Measurements from ENCODE around the gene PRKG1. TPM values are rescaled to one million over a fixed set of nuclear protein-coding genes. Genes with fewer than 3 reads are reported as not detected.
A peak's percentile ranks its signal among the peaks of the same experiment; 100 is the strongest.

The PRKG1 gene
- polyA plus RNA-seq, 2 donors: 0.84 to 0.87 TPM

DNA sequence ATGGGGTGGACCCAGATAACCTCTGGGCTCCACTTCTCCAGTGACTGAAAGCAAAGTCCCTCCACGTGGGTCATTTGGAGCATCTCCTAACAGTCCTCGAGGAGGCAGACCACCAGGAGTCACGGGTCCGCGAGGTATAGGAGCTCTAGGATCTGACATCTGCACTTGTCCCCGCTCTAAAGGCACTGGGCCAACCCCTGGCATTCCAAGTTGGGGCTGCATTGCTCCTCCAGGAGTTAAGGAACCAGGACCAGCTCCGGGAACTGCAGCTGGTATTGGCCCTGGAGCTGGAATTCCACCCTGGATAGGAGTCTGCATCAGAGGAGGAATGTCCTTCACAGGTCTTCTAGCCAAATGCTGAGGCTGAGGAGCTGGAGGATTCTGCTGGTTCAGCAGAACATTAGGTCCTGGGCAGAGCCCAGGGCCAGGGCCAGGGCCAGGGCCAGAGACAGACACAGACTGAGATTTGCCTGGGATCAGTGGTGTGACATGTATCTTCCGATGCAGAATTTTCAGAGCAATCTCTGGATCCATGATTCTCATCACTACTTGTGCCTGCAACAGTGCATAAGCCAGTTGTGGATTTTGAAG lies 624.3 kb downstream of the PRKG1 start:
- WGBS, 2 donors: 74 to 84% methylated on average over 8 of the region's 8 CpGs
- Histone ChIP-seq H3K4me3 (ENCODE audit: low read depth in 1 of 2, low read length in 2 of 2) (peak overlapping the region; percentile 73 to 94), H3K9me3 (ENCODE audit: control insufficient read depth in 2 of 2, insufficient read depth in 1 of 2, low read depth in 1 of 2, low read length in 1 of 2) (no peaks in the 10 kb centered on the region), H3K27me3 (ENCODE audit: control insufficient read depth in 1 of 2, insufficient read depth in 2 of 2, low read length in 2 of 2) (no peaks in the 10 kb centered on the region), H3K36me3 (ENCODE audit: control insufficient read depth in 2 of 2, insufficient read depth in 2 of 2, low read length in 1 of 2) (peaks cover 0 to 6% of the 10 kb centered on the region in 2 donors), H3K4me1 (ENCODE audit: control insufficient read depth in 2 of 2, insufficient read depth in 2 of 2, low read length in 1 of 2) (peaks cover 10 to 15% of the 10 kb centered on the region in 2 donors), H3K27ac (ENCODE audit: low read depth in 2 of 2, low read length in 1 of 2) (peak overlapping the region in 1 of 2 donors; percentile 95)

DNA sequence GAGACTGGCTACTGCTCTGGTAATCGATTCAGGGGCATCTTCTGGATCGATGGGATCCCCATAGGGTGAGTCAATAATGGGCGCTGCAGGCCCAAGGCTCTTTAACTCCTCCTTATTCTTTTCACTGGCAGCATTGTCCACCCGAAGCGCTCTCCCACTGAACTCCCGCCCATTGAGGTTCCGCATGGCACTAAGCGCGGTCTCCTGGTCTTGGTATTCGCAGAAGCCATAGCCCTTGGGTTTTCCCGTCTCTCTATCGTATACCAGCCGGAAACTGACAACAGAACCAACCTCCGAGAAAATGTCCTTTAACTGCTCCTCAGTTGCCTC lies 624.8 kb downstream of the PRKG1 start:
- 0 to 1% methylated on average over 14 of the region's 14 CpGs for WGBS, 2 donors
- peaks cover 10 to 15% of the 10 kb centered on the region in 2 donors for H3K4me1 ChIP-seq (ENCODE audit: control insufficient read depth in 2 of 2, insufficient read depth in 2 of 2, low read length in 1 of 2)
- H3K27ac ChIP-seq (ENCODE audit: low read depth in 2 of 2, low read length in 1 of 2): peak overlapping the region; percentile 95
- no peaks in the 10 kb centered on the region for H3K27me3 ChIP-seq (ENCODE audit: control insufficient read depth in 1 of 2, insufficient read depth in 2 of 2, low read length in 2 of 2)
- H3K4me3 ChIP-seq (ENCODE audit: low read depth in 1 of 2, low read length in 2 of 2): peak overlapping the region; percentile 73 to 94
- H3K36me3 ChIP-seq (ENCODE audit: control insufficient read depth in 2 of 2, insufficient read depth in 2 of 2, low read length in 1 of 2): peaks cover 0 to 6% of the 10 kb centered on the region in 2 donors
- H3K9me3 ChIP-seq (ENCODE audit: control insufficient read depth in 2 of 2, insufficient read depth in 1 of 2, low read depth in 1 of 2, low read length in 1 of 2): no peaks in the 10 kb centered on the region

DNA sequence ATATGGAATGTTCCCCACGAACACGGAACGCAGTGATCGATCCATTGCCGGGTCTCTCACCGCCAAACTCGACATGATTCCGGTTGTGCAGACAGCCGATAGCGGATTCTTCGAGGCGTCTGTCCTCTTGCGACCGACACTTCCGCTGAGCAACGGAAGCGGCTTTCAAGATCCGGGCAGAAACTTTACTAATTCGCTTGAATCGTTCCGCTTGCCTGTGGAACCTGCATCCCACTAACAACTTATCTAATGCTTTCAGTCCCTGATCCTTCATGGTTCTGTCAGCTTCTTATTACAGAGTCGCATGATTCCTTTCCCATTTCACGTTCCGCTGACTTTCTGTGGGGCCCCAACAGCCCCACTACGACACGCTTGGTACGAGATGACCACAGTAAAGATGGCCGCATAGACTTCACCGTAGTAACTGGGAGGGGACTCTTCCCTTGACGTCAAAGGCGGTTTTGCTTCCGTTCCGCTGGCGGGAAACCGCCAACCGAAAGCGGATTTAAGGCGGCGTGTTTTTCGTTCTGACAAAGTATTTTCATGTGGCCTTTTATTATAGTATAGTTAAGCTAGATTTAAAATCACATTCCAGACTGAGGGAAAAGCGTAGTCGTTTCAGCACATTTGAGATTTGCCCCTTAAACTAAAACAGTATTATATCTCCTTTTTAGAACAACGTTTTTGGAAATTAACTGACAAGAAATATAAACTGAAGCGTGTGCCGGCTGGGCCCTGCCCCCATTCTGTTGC lies 625.4 kb downstream of the PRKG1 start, which contains the start of gene CSTF2T:
CSTF2T (minus strand) TSS at position 121 of the 753 bp plus-strand sequence; CDS start at position 75, 46 bp downstream.
- WGBS, 2 donors: 0% methylated on average over 45 of the region's 45 CpGs
- peak within 1 kb of the TSS; percentile 73 to 94 for H3K4me3 ChIP-seq (ENCODE audit: low read depth in 1 of 2, low read length in 2 of 2)
- H3K4me1 ChIP-seq (ENCODE audit: control insufficient read depth in 2 of 2, insufficient read depth in 2 of 2, low read length in 1 of 2): peaks cover 10 to 15% of the 10 kb centered on the region in 2 donors
- no peaks in the 10 kb centered on the region for H3K27me3 ChIP-seq (ENCODE audit: control insufficient read depth in 1 of 2, insufficient read depth in 2 of 2, low read length in 2 of 2)
- H3K36me3 ChIP-seq (ENCODE audit: control insufficient read depth in 2 of 2, insufficient read depth in 2 of 2, low read length in 1 of 2): peaks cover 0 to 6% of the 10 kb centered on the region in 2 donors
- peak within 1 kb of the TSS; percentile 95 for H3K27ac ChIP-seq (ENCODE audit: low read depth in 2 of 2, low read length in 1 of 2)
- no peaks in the 10 kb centered on the region for H3K9me3 ChIP-seq (ENCODE audit: control insufficient read depth in 2 of 2, insufficient read depth in 1 of 2, low read depth in 1 of 2, low read length in 1 of 2)

DNA sequence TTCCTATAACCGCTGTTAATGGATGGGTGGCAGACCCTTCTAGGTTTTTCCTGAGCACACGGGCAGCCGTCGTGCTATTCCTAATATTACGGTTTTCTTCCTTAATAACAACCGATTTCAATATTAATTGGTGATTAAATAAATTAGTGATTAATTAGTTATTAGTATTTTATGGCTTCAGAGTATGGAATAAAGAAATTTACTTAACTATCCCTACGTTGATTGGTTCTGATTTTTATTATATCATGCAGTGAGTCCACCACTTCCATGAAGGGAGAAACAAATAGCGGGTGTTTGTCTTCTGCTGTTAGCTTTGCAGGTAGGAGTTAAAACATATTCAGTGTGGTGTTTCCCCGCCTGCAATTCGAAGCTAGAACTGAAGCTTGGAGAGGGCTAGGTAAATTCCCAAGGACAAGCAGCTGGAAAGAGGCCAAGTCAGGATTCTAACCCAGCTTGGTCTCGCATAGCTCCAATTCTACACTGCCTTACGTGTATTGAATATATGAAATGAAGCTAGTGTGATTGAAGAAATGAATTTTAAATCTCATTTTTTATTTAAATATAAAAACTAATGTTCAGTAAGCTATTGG lies 626.0 kb downstream of the PRKG1 start:
- peak overlapping the region; percentile 26 to 94 for H3K4me3 ChIP-seq (ENCODE audit: low read depth in 1 of 2, low read length in 2 of 2)
- H3K9me3 ChIP-seq (ENCODE audit: control insufficient read depth in 2 of 2, insufficient read depth in 1 of 2, low read depth in 1 of 2, low read length in 1 of 2): no peaks in the 10 kb centered on the region
- H3K27ac ChIP-seq (ENCODE audit: low read depth in 2 of 2, low read length in 1 of 2): peak overlapping the region; percentile 95
- peaks cover 10 to 15% of the 10 kb centered on the region in 2 donors for H3K4me1 ChIP-seq (ENCODE audit: control insufficient read depth in 2 of 2, insufficient read depth in 2 of 2, low read length in 1 of 2)
- peaks cover 0 to 6% of the 10 kb centered on the region in 2 donors for H3K36me3 ChIP-seq (ENCODE audit: control insufficient read depth in 2 of 2, insufficient read depth in 2 of 2, low read length in 1 of 2)
- no peaks in the 10 kb centered on the region for H3K27me3 ChIP-seq (ENCODE audit: control insufficient read depth in 1 of 2, insufficient read depth in 2 of 2, low read length in 2 of 2)
- WGBS, 2 donors: 14 to 25% methylated on average over 12 of the region's 12 CpGs

DNA sequence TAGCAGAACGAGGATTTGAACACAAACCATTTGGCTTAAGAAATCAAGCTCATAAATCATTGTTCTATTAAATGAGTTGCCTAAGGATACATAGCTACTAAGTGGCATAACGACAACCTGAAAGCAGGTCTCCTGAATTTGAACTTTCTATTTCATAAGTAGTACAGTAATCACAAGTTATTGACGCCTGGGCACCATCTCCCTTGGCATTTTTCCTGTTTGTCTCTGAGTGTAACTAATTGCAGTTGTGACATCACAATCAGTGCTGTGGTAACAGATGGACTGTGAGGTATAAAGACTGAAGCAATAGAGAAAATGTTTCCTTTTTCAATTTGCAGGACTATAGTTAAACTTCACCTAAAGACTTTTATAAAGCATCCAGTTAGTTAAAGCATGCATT lies 631.5 kb downstream of the PRKG1 start:
- 43 to 45% methylated on average over 3 of the region's 3 CpGs for WGBS, 2 donors
- H3K27ac ChIP-seq (ENCODE audit: low read depth in 2 of 2, low read length in 1 of 2): no peak overlapping the region

DNA sequence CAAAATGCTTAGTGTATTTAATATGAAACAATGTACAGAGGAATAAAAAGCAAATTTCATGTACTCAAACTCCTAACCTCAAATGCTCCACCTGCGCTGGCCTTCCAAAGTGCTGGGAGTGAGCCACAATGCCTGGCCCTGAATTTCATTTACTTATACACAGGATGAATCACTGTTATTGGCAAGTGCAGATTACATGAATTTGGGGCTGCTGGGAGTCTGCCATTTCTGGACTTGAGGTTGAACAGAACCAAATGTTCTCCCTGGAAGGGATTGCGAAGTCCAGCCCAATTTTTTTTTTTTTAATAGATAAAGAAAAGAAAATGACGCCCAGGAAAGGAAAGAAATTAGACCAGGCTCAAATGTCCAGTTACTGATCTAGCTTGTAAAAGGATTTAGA lies 631.9 kb downstream of the PRKG1 start:
- H3K4me1 ChIP-seq (ENCODE audit: control insufficient read depth in 2 of 2, insufficient read depth in 2 of 2, low read length in 1 of 2): no peaks in the 10 kb centered on the region
- no peaks in the 10 kb centered on the region for H3K9me3 ChIP-seq (ENCODE audit: control insufficient read depth in 2 of 2, insufficient read depth in 1 of 2, low read depth in 1 of 2, low read length in 1 of 2)
- 45 to 62% methylated on average over 3 of the region's 3 CpGs for WGBS, 2 donors
- H3K27ac ChIP-seq (ENCODE audit: low read depth in 2 of 2, low read length in 1 of 2): no peak overlapping the region
- no peaks in the 10 kb centered on the region for H3K27me3 ChIP-seq (ENCODE audit: control insufficient read depth in 1 of 2, insufficient read depth in 2 of 2, low read length in 2 of 2)
- H3K4me3 ChIP-seq (ENCODE audit: low read depth in 1 of 2, low read length in 2 of 2): no peak overlapping the region
- no peaks in the 10 kb centered on the region for H3K36me3 ChIP-seq (ENCODE audit: control insufficient read depth in 2 of 2, insufficient read depth in 2 of 2, low read length in 1 of 2)

More for the DNA sequence above, 631.5 kb downstream of the PRKG1 start:
- Histone ChIP-seq H3K36me3 (ENCODE audit: control insufficient read depth in 2 of 2, insufficient read depth in 2 of 2, low read length in 1 of 2) (no peaks in the 10 kb centered on the region), H3K4me1 (ENCODE audit: control insufficient read depth in 2 of 2, insufficient read depth in 2 of 2, low read length in 1 of 2) (no peaks in the 10 kb centered on the region), H3K27me3 (ENCODE audit: control insufficient read depth in 1 of 2, insufficient read depth in 2 of 2, low read length in 2 of 2) (no peaks in the 10 kb centered on the region), H3K9me3 (ENCODE audit: control insufficient read depth in 2 of 2, insufficient read depth in 1 of 2, low read depth in 1 of 2, low read length in 1 of 2) (no peaks in the 10 kb centered on the region), H3K4me3 (ENCODE audit: low read depth in 1 of 2, low read length in 2 of 2) (no peak overlapping the region)

DNA sequence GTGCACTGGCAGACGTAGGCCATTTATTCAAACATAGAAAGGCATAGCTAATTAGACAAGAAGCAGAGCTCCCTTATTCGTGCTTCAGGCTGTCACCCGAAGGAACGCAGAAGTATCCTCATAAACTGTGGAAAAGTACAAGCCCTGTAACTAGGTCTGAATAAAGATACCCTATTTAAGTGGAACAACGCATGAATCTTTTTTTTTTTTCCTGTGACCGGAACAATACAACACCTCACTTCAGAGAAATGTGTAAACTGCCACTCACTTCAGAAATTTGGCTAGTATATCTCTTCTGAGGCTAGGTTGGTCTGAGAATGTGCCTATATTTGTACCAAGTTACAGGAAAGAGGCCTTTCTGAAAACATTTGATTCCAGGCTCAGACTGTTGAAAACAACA lies 633.1 kb downstream of the PRKG1 start:
- WGBS, 2 donors: 87% methylated on average over 6 of the region's 6 CpGs
- no peaks in the 10 kb centered on the region for H3K36me3 ChIP-seq (ENCODE audit: control insufficient read depth in 2 of 2, insufficient read depth in 2 of 2, low read length in 1 of 2)
- no peaks in the 10 kb centered on the region for H3K27me3 ChIP-seq (ENCODE audit: control insufficient read depth in 1 of 2, insufficient read depth in 2 of 2, low read length in 2 of 2)
- peak overlapping the region in 1 of 2 donors; percentile 25 for H3K27ac ChIP-seq (ENCODE audit: low read depth in 2 of 2, low read length in 1 of 2)
- H3K9me3 ChIP-seq (ENCODE audit: control insufficient read depth in 2 of 2, insufficient read depth in 1 of 2, low read depth in 1 of 2, low read length in 1 of 2): no peaks in the 10 kb centered on the region
- H3K4me3 ChIP-seq (ENCODE audit: low read depth in 1 of 2, low read length in 2 of 2): no peak overlapping the region
- no peaks in the 10 kb centered on the region for H3K4me1 ChIP-seq (ENCODE audit: control insufficient read depth in 2 of 2, insufficient read depth in 2 of 2, low read length in 1 of 2)

DNA sequence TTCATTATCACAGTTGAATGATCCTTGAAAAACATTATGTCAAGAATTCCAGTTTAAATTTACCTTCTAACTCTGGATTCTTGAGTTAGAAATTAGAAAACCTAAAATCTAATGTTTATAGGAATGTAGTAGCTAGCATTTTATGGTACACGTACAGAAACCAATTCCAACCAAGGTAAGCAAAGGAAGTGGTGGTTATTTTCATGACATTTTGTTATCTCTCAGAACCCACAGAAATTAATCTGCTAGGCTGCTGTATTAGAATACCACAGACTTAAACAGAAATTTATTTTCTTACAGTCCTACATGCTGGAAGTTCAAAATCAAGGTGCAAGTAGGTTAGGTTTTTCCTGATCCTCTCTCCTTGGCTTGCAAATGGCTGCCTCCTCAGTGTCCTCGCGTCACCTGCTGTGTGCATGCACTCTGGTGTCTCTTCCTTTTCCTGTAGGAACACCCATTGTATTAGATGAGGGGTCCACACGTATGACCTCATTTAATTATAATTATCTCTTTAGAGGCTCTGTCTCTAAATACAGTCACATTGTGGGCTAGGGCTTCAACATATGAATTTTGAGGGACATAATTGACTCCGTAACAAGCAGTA lies 633.6 kb downstream of the PRKG1 start:
- Histone ChIP-seq H3K27me3 (ENCODE audit: control insufficient read depth in 1 of 2, insufficient read depth in 2 of 2, low read length in 2 of 2) (no peaks in the 10 kb centered on the region), H3K36me3 (ENCODE audit: control insufficient read depth in 2 of 2, insufficient read depth in 2 of 2, low read length in 1 of 2) (no peaks in the 10 kb centered on the region), H3K9me3 (ENCODE audit: control insufficient read depth in 2 of 2, insufficient read depth in 1 of 2, low read depth in 1 of 2, low read length in 1 of 2) (no peaks in the 10 kb centered on the region), H3K27ac (ENCODE audit: low read depth in 2 of 2, low read length in 1 of 2) (no peak overlapping the region), H3K4me3 (ENCODE audit: low read depth in 1 of 2, low read length in 2 of 2) (no peak overlapping the region), H3K4me1 (ENCODE audit: control insufficient read depth in 2 of 2, insufficient read depth in 2 of 2, low read length in 1 of 2) (no peaks in the 10 kb centered on the region)
- WGBS, 2 donors: 78 to 88% methylated on average over 5 of the region's 5 CpGs

DNA sequence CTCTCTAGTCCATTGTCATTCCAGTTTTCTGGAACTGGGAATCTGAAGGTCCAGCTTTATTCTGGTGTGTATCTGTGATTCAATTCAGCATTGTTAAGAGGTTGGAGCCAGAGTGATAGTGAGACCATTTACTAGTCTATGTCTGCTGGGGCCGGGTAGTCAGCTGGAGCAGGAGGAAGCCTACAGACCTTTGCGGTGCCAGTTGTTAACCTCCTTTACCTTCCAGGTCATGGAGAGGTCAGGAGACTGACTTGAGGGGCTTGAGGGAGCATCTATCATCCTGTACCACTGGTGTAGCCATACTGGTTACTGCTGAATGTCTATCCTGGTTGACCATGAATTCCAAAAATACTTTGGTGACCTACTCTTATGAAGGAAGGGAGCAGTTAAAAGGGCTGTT lies 634.3 kb downstream of the PRKG1 start:
- Histone ChIP-seq H3K27ac (ENCODE audit: low read depth in 2 of 2, low read length in 1 of 2) (no peak overlapping the region), H3K9me3 (ENCODE audit: control insufficient read depth in 2 of 2, insufficient read depth in 1 of 2, low read depth in 1 of 2, low read length in 1 of 2) (no peaks in the 10 kb centered on the region), H3K27me3 (ENCODE audit: control insufficient read depth in 1 of 2, insufficient read depth in 2 of 2, low read length in 2 of 2) (no peaks in the 10 kb centered on the region), H3K4me1 (ENCODE audit: control insufficient read depth in 2 of 2, insufficient read depth in 2 of 2, low read length in 1 of 2) (no peaks in the 10 kb centered on the region), H3K36me3 (ENCODE audit: control insufficient read depth in 2 of 2, insufficient read depth in 2 of 2, low read length in 1 of 2) (no peaks in the 10 kb centered on the region), H3K4me3 (ENCODE audit: low read depth in 1 of 2, low read length in 2 of 2) (no peak overlapping the region)
- 84 to 90% methylated on average over 2 of the region's 2 CpGs for WGBS, 2 donors

All from esophagus (tissue), 2 donors.